Measurements from ENCODE around the gene KCTD1.

KCTD1 gene

DNA sequence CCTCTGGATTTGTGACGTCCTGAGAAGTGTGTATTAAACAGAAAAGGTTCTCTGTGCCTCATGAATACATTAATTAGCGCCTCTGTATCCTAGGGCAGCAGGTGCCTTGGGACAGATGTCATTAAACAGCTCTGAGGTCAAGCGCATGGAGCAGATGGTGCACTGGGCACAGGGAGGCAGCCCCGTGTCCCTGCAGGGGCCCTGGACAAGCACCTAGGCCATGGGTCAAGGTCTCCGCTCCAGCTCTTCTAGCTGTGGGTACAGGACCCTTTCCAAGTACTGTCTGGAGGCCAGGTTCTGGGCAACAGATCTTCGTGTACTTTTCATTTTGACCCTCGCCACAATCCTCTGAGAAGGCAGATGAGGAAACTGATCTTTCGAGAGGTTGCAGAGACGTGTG, 126.4 kb downstream of the KCTD1 start:
- no peaks in the 10 kb centered on the region for H3K79me2 ChIP-seq (ENCODE audit: low read length)
- H3K4me1 ChIP-seq (ENCODE audit: low read length) = peaks cover 16% of the 10 kb centered on the region
- H2AFZ ChIP-seq (ENCODE audit: low read length) = no peak overlapping the region
- H3K9me3 ChIP-seq (replicated peaks; ENCODE audit: insufficient read depth, low read length) = no peaks in the 10 kb centered on the region
- H3K36me3 ChIP-seq (replicated peaks; ENCODE audit: insufficient read depth, low read length) = no peaks in the 10 kb centered on the region
- H4K20me1 ChIP-seq (ENCODE audit: insufficient read depth, low read length) = no peaks in the 10 kb centered on the region
- H3K27me3 ChIP-seq (replicated peaks; ENCODE audit: insufficient read depth, low read length) = no peaks in the 10 kb centered on the region
- no peak for DNase-seq
- peaks cover 11% of the 10 kb centered on the region; the same call in 1 of the 2 replicates for H3F3A ChIP-seq (ENCODE audit: insufficient read depth, low read length)
- H3K9me2 ChIP-seq (replicated peaks; ENCODE audit: insufficient read depth, low read length) = no peaks in the 10 kb centered on the region
- TF ChIP-seq EZH2 (optimal IDR thresholded peaks at IDR 0.05; ENCODE audit: low read depth, low read length) (no peak), EZH2phosphoT487 (IDR thresholded peaks at IDR 0.05; ENCODE audit: low read length) (no peak)
- TF ChIP-seq, protein P1, sequence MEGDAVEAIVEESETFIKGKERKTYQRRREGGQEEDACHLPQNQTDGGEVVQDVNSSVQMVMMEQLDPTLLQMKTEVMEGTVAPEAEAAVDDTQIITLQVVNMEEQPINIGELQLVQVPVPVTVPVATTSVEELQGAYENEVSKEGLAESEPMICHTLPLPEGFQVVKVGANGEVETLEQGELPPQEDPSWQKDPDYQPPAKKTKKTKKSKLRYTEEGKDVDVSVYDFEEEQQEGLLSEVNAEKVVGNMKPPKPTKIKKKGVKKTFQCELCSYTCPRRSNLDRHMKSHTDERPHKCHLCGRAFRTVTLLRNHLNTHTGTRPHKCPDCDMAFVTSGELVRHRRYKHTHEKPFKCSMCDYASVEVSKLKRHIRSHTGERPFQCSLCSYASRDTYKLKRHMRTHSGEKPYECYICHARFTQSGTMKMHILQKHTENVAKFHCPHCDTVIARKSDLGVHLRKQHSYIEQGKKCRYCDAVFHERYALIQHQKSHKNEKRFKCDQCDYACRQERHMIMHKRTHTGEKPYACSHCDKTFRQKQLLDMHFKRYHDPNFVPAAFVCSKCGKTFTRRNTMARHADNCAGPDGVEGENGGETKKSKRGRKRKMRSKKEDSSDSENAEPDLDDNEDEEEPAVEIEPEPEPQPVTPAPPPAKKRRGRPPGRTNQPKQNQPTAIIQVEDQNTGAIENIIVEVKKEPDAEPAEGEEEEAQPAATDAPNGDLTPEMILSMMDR (IDR thresholded peaks at IDR 0.05; ENCODE audit: low read length) = no peak
- H3K27ac ChIP-seq (ENCODE audit: low read length) = no peak overlapping the region
- H3K4me3 ChIP-seq (ENCODE audit: low read length) = no peak overlapping the region
- no peak overlapping the region for H3K4me2 ChIP-seq (ENCODE audit: low read depth, low read length)
- no peak overlapping the region for H3K9ac ChIP-seq (ENCODE audit: low read length)

DNA sequence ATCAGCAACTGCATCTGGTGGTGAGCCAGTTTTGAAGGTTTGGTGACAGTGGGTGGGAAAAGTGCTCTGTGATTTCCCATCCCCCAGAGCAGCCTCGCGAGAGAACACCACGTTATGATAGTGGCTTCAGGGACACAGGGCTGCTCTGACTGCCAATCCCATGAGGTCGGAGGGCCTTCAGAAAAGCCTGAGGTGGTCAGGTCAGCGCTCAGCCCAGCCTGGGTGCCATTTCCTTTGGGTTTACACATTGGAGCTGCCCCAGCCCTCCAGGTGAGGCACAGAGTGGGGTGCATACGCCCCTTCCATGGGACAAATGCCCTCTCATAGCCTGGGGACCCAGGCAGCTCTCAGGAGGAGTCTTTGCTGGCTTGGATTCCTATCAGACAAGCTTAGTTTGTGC, 126.8 kb downstream of the KCTD1 start:
- Histone ChIP-seq H3K27me3 (replicated peaks; ENCODE audit: insufficient read depth, low read length) (no peaks in the 10 kb centered on the region), H2AFZ (ENCODE audit: low read length) (no peak overlapping the region), H3K36me3 (replicated peaks; ENCODE audit: insufficient read depth, low read length) (no peaks in the 10 kb centered on the region), H3K27ac (ENCODE audit: low read length) (no peak overlapping the region), H3K79me2 (ENCODE audit: low read length) (no peaks in the 10 kb centered on the region), H3K9me2 (replicated peaks; ENCODE audit: insufficient read depth, low read length) (no peaks in the 10 kb centered on the region), H3K9me3 (replicated peaks; ENCODE audit: insufficient read depth, low read length) (no peaks in the 10 kb centered on the region), H3K4me2 (ENCODE audit: low read depth, low read length) (no peak overlapping the region), H3K9ac (ENCODE audit: low read length) (no peak overlapping the region), H4K20me1 (ENCODE audit: insufficient read depth, low read length) (no peaks in the 10 kb centered on the region), H3F3A (ENCODE audit: insufficient read depth, low read length) (peaks cover 11% of the 10 kb centered on the region; the same call in 1 of the 2 replicates), H3K4me3 (ENCODE audit: low read length) (no peak overlapping the region), H3K4me1 (ENCODE audit: low read length) (peaks cover 16% of the 10 kb centered on the region)
- TF ChIP-seq EZH2 (optimal IDR thresholded peaks at IDR 0.05; ENCODE audit: low read depth, low read length) = no peak
- DNase-seq = no peak

DNA sequence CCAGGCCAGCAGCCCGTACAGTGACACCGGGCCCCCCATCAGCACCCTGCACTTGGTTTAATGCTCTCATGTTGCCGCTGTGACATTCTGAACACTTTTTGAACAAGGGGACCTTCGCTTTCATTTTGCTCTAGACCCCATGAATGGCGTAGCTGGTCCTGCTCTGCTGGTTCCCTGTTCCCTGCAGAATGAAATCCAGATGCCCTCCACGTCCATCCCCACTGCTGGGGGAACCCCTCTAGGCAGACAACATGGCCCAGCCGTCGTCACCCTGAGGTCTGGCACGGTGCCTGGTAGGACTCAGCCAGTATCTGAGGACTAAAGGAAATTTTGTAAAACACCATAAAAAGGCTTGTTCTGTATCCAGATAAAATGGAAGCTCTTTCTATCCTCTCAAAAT, 128.6 kb downstream of the KCTD1 start:
- Histone ChIP-seq H4K20me1 (ENCODE audit: insufficient read depth, low read length) (no peaks in the 10 kb centered on the region), H3K4me3 (ENCODE audit: low read length) (no peak overlapping the region), H3K9me2 (replicated peaks; ENCODE audit: insufficient read depth, low read length) (no peaks in the 10 kb centered on the region), H3K27me3 (replicated peaks; ENCODE audit: insufficient read depth, low read length) (no peaks in the 10 kb centered on the region), H3F3A (ENCODE audit: insufficient read depth, low read length) (peaks cover 5% of the 10 kb centered on the region; the same call in 1 of the 2 replicates), H3K36me3 (replicated peaks; ENCODE audit: insufficient read depth, low read length) (no peaks in the 10 kb centered on the region), H3K4me2 (ENCODE audit: low read depth, low read length) (no peak overlapping the region), H3K4me1 (ENCODE audit: low read length) (peaks cover 8% of the 10 kb centered on the region), H3K9me3 (replicated peaks; ENCODE audit: insufficient read depth, low read length) (no peaks in the 10 kb centered on the region), H2AFZ (ENCODE audit: low read length) (no peak overlapping the region), H3K79me2 (ENCODE audit: low read length) (no peaks in the 10 kb centered on the region), H3K27ac (ENCODE audit: low read length) (no peak overlapping the region), H3K9ac (ENCODE audit: low read length) (no peak overlapping the region)
- DNase-seq = no peak
- no peak for TF ChIP-seq EZH2 (optimal IDR thresholded peaks at IDR 0.05; ENCODE audit: low read depth, low read length)
- TF ChIP-seq, protein P1 (IDR thresholded peaks at IDR 0.05; ENCODE audit: low read length) = no peak
- TF ChIP-seq EZH2phosphoT487 (IDR thresholded peaks at IDR 0.05; ENCODE audit: low read length) = no peak

DNA sequence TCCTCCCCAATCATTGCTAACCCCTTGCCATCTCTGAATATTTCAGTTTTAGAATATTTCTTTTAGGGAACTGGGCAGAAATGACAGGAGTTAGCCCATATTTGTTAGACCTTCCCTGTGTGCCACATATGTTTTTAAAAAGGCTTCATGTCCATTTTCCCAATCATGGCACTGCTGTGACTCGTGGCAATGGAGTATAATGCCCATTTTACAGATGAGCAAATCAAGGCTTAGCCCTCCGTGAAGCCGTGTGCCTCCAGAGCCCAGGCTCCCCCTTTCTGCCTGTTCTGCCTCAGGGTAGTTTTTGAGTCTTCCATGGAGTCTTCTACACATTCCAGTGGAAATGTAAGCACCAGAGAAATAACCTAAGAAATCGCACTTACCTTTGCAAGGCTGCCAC, 130.1 kb downstream of the KCTD1 start:
- Histone ChIP-seq H2AFZ (ENCODE audit: low read length) (no peak overlapping the region), H3K9ac (ENCODE audit: low read length) (no peak overlapping the region), H3K36me3 (replicated peaks; ENCODE audit: insufficient read depth, low read length) (no peaks in the 10 kb centered on the region), H3K4me1 (ENCODE audit: low read length) (no peaks in the 10 kb centered on the region), H3K4me2 (ENCODE audit: low read depth, low read length) (no peak overlapping the region), H3F3A (ENCODE audit: insufficient read depth, low read length) (no peaks in the 10 kb centered on the region), H3K9me2 (replicated peaks; ENCODE audit: insufficient read depth, low read length) (no peaks in the 10 kb centered on the region), H3K4me3 (ENCODE audit: low read length) (no peak overlapping the region), H3K27ac (ENCODE audit: low read length) (no peak overlapping the region), H3K9me3 (replicated peaks; ENCODE audit: insufficient read depth, low read length) (no peaks in the 10 kb centered on the region), H4K20me1 (ENCODE audit: insufficient read depth, low read length) (no peaks in the 10 kb centered on the region), H3K79me2 (ENCODE audit: low read length) (no peaks in the 10 kb centered on the region), H3K27me3 (replicated peaks; ENCODE audit: insufficient read depth, low read length) (no peaks in the 10 kb centered on the region)
- no peak for TF ChIP-seq EZH2 (optimal IDR thresholded peaks at IDR 0.05; ENCODE audit: low read depth, low read length)
- TF ChIP-seq, protein P1 (IDR thresholded peaks at IDR 0.05; ENCODE audit: low read length) = no peak
- no peak for TF ChIP-seq EZH2phosphoT487 (IDR thresholded peaks at IDR 0.05; ENCODE audit: low read length)
- no peak for DNase-seq

Data from MM.1S (cell line).